ENCODE data around the gene FMN1.

- no peak for TF ChIP-seq POLR2A (IDR thresholded peaks at IDR 0.05)
- no peak for TF ChIP-seq CTCF (IDR thresholded peaks at IDR 0.05)
Measured at GRCh38 chr15:33051528-33051927, 143.0 kb downstream of the FMN1 start.

Data from vagina (tissue), 2 donors.